GM19452 (cell line): ENCODE data around the gene MTM1.

Experiments used
- ATAC-seq: cut with Tn5 transposase; IDR thresholded peaks from one replicate; pipeline ENCODE4 v1.9.1; 2021; ENCODE audit not compliant: unreplicated experiment

The MTM1 gene

GRCh38 chrX:150702966-150703694, 134.7 kb downstream of the MTM1 start:
- no peak for ATAC-seq

GRCh38 chrX:150703695-150703974, 135.2 kb downstream of the MTM1 start:
- no peak for ATAC-seq

- no peak for ATAC-seq
Measured at GRCh38 chrX:150704030-150704613, 135.7 kb downstream of the MTM1 start.

- ATAC-seq, result no peak
Measured at GRCh38 chrX:150712619-150713018, 144.2 kb downstream of the MTM1 start.

GRCh38 chrX:150715184-150715583, 146.8 kb downstream of the MTM1 start:
- no peak for ATAC-seq

GRCh38 chrX:150719621-150720020, 151.2 kb downstream of the MTM1 start:
- no peak for ATAC-seq
